CD4-positive, alpha-beta T cell treated with Interleukin-6 for 4 hours (primary cell): ENCODE measurements around the gene DCHS2.

ENCODE experiments used
- DNase-seq: peaks from one replicate; pipeline ENCODE4 v3.0.0-alpha.2; 2020; ENCODE audit warnings: mixed read lengths

Gene DCHS2

GRCh38 chr4:154376486-154376885 is 115.1 kb downstream of the DCHS2 start:
- no peak for DNase-seq

GRCh38 chr4:154368060-154368459 is 123.5 kb downstream of the DCHS2 start:
- DNase-seq = no peak

GRCh38 chr4:154367659-154368058 is 123.9 kb downstream of the DCHS2 start:
- no peak for DNase-seq

GRCh38 chr4:154366956-154367355 is 124.6 kb downstream of the DCHS2 start:
- no peak for DNase-seq

GRCh38 chr4:154364066-154364845 is 127.3 kb downstream of the DCHS2 start:
- no peak for DNase-seq

GRCh38 chr4:154361450-154361849 is 130.1 kb downstream of the DCHS2 start:
- DNase-seq = no peak

- DNase-seq = no peak
These were observed 131.1 kb downstream of the DCHS2 start for GRCh38 chr4:154360491-154360890.

GRCh38 chr4:154354883-154355282 is 136.7 kb downstream of the DCHS2 start:
- no peak for DNase-seq

- no peak for DNase-seq
These were observed 141.8 kb downstream of the DCHS2 start for GRCh38 chr4:154349829-154350228.

- no peak for DNase-seq
These were observed 142.9 kb downstream of the DCHS2 start for GRCh38 chr4:154348657-154349056.

GRCh38 chr4:154345359-154345758 is 146.2 kb downstream of the DCHS2 start:
- no peak for DNase-seq

GRCh38 chr4:154344686-154345085 is 146.9 kb downstream of the DCHS2 start:
- DNase-seq = no peak

- no peak for DNase-seq
These were observed 147.9 kb downstream of the DCHS2 start for GRCh38 chr4:154343651-154344050.

GRCh38 chr4:154341448-154341847 is 150.2 kb downstream of the DCHS2 start:
- DNase-seq = no peak

GRCh38 chr4:154335588-154335987 is 156.0 kb downstream of the DCHS2 start:
- DNase-seq = no peak

GRCh38 chr4:154332681-154333421 is 158.7 kb downstream of the DCHS2 start:
- peak; percentile 60 for DNase-seq

- no peak for DNase-seq
These were observed 161.7 kb downstream of the DCHS2 start for GRCh38 chr4:154329939-154330338.

GRCh38 chr4:154329268-154329868 is 162.2 kb downstream of the DCHS2 start:
- no peak for DNase-seq

GRCh38 chr4:154328030-154328429 is 163.6 kb downstream of the DCHS2 start:
- DNase-seq = no peak

GRCh38 chr4:154320521-154320920 is 171.1 kb downstream of the DCHS2 start:
- no peak for DNase-seq

- no peak for DNase-seq
These were observed 171.9 kb downstream of the DCHS2 start for GRCh38 chr4:154319736-154320135.

- no peak for DNase-seq
These were observed 174.2 kb downstream of the DCHS2 start for GRCh38 chr4:154317201-154317999.

GRCh38 chr4:154315741-154316140 is 175.9 kb downstream of the DCHS2 start:
- DNase-seq = no peak
